ENCODE results near the gene CORO6. TPM values are rescaled to one million over a fixed set of nuclear protein-coding genes. Genes with fewer than 3 reads are reported as not detected.
A peak's percentile ranks its signal among the peaks of the same experiment; 100 is the strongest.

CORO6 gene
- total RNA-seq, 1 donor from 2014 or later, result 7.1 TPM

DNA sequence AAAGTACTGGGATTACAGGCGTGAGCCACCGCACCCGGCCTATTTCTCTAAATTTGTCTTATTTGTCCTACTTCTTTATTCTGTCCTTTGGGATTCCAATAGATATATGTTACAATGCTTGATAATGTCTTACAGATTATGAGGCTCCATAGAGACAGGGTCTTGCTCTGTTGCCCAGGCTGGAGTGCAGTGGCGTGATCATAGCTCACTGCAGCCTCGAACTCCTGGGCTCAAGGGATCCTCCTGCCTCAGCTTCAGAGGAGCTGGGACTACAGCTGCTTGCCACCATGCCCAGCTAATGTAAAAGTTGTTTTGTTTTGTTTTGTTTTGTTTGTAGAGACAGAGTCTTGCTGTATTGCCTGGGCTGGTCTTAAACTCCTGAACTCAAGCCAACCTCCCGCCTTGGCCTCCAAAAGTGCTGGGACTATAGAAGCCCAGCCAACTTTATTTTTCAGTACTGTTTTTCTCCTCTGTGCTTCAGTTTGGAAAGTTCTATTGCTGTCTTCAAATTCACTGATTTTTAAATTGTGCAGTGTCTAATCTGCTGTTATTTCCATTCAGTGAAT, 19.5 kb downstream of the CORO6 start:
- no peaks in the 10 kb centered on the region for H3K36me3 Mint-ChIP-seq (ENCODE audit: unreplicated experiment)
- H3K4me1 Mint-ChIP-seq (ENCODE audit: unreplicated experiment), result peaks cover 13% of the 10 kb centered on the region
- H3K9me3 Mint-ChIP-seq (ENCODE audit: unreplicated experiment), result no peaks in the 10 kb centered on the region
- no peak for DNase-seq (ENCODE audit: extremely low spot score, unreplicated experiment)
- no peak overlapping the region for H3K4me3 Mint-ChIP-seq (ENCODE audit: unreplicated experiment)
- no peaks in the 10 kb centered on the region for H3K27me3 Mint-ChIP-seq (ENCODE audit: unreplicated experiment)
- no peak overlapping the region for H3K27ac Mint-ChIP-seq (ENCODE audit: unreplicated experiment)
- TF ChIP-seq, protein P1, sequence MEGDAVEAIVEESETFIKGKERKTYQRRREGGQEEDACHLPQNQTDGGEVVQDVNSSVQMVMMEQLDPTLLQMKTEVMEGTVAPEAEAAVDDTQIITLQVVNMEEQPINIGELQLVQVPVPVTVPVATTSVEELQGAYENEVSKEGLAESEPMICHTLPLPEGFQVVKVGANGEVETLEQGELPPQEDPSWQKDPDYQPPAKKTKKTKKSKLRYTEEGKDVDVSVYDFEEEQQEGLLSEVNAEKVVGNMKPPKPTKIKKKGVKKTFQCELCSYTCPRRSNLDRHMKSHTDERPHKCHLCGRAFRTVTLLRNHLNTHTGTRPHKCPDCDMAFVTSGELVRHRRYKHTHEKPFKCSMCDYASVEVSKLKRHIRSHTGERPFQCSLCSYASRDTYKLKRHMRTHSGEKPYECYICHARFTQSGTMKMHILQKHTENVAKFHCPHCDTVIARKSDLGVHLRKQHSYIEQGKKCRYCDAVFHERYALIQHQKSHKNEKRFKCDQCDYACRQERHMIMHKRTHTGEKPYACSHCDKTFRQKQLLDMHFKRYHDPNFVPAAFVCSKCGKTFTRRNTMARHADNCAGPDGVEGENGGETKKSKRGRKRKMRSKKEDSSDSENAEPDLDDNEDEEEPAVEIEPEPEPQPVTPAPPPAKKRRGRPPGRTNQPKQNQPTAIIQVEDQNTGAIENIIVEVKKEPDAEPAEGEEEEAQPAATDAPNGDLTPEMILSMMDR (IDR thresholded peaks at IDR 0.05), result no peak

- H3K4me1 Mint-ChIP-seq (ENCODE audit: unreplicated experiment), result peaks cover 49% of the 10 kb centered on the region
- H3K4me3 Mint-ChIP-seq (ENCODE audit: unreplicated experiment), result no peak overlapping the region
- DNase-seq (ENCODE audit: extremely low spot score, unreplicated experiment), result no peak
- H3K9me3 Mint-ChIP-seq (ENCODE audit: unreplicated experiment), result no peaks in the 10 kb centered on the region
- peak overlapping the region; percentile 47 for H3K27ac Mint-ChIP-seq (ENCODE audit: unreplicated experiment)
- no peaks in the 10 kb centered on the region for H3K27me3 Mint-ChIP-seq (ENCODE audit: unreplicated experiment)
- no peaks in the 10 kb centered on the region for H3K36me3 Mint-ChIP-seq (ENCODE audit: unreplicated experiment)
- TF ChIP-seq, protein P1 (IDR thresholded peaks at IDR 0.05), result no peak
Observed at GRCh38 chr17:29597361-29598172, 25.1 kb downstream of the CORO6 start.

DNA sequence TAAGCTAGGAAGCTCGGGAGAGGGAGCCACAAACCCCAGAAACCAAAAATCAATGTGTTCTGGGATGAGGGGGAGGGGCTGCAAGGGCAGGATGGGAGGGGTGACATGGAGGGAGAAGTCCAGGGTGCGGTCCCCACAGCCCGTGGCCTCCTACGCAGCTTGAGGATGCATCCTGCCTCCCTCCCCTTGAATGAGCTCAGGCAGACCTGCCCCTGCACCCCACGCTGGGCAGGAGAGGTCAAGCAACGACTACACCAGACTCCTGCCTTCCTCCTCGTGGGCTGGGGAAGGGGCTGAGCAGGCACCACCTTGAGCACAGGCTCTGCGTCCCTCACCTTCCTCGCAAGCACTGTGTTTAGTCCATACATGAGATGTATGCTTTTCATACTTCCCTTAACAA, 25.9 kb downstream of the CORO6 start:
- no peak for DNase-seq (ENCODE audit: extremely low spot score, unreplicated experiment)
- H3K27ac Mint-ChIP-seq (ENCODE audit: unreplicated experiment), result no peak overlapping the region
- no peaks in the 10 kb centered on the region for H3K9me3 Mint-ChIP-seq (ENCODE audit: unreplicated experiment)
- H3K4me3 Mint-ChIP-seq (ENCODE audit: unreplicated experiment), result no peak overlapping the region
- H3K36me3 Mint-ChIP-seq (ENCODE audit: unreplicated experiment), result no peaks in the 10 kb centered on the region
- H3K4me1 Mint-ChIP-seq (ENCODE audit: unreplicated experiment), result peaks cover 55% of the 10 kb centered on the region
- no peaks in the 10 kb centered on the region for H3K27me3 Mint-ChIP-seq (ENCODE audit: unreplicated experiment)
- TF ChIP-seq, protein P1 (IDR thresholded peaks at IDR 0.05), result no peak

GRCh38 chr17:29595943-29596774, 26.6 kb downstream of the CORO6 start:
- no peak for DNase-seq (ENCODE audit: extremely low spot score, unreplicated experiment)
- Mint-ChIP-seq H3K4me1 (ENCODE audit: unreplicated experiment) (peaks cover 58% of the 10 kb centered on the region), H3K36me3 (ENCODE audit: unreplicated experiment) (no peaks in the 10 kb centered on the region), H3K27me3 (ENCODE audit: unreplicated experiment) (no peaks in the 10 kb centered on the region), H3K4me3 (ENCODE audit: unreplicated experiment) (no peak overlapping the region), H3K9me3 (ENCODE audit: unreplicated experiment) (no peaks in the 10 kb centered on the region), H3K27ac (ENCODE audit: unreplicated experiment) (no peak overlapping the region)
- TF ChIP-seq, protein P1 (IDR thresholded peaks at IDR 0.05), result no peak

Measured in osteocyte (in vitro differentiated cells).